Umbilical cord (tissue), 2 donors: ENCODE measurements around the gene SHROOM2. TPM values are rescaled to one million over a fixed set of nuclear protein-coding genes. Genes with fewer than 3 reads are reported as not detected.

Experiments used
- DNase-seq: peaks from one replicate; pipeline ENCODE4 v3.0.0-alpha.2; 2015; ENCODE audit warnings: low spot score
- total RNA-seq: library from RNA; depleted of rRNA; stranded (reverse); fragments of >200 nt; gene quantifications from one replicate; pipeline ENCODE4 v1.2.3, GENCODE V29; 2014; ENCODE audit warnings: low replicate concordance; ENCODE audit not compliant: insufficient read depth

SHROOM2 gene
- total RNA-seq, 1 donor from 2014 or later: 9.4 TPM

GRCh38 chrX:9897761-9898161 is 111.5 kb downstream of the SHROOM2 start:
- peak; percentile 53 for DNase-seq

- DNase-seq: peak; percentile 71
Observed at GRCh38 chrX:9899640-9900111, 113.4 kb downstream of the SHROOM2 start.

- DNase-seq: no peak
Observed at GRCh38 chrX:9902656-9903055, 116.4 kb downstream of the SHROOM2 start.

GRCh38 chrX:9903146-9903545 is 116.9 kb downstream of the SHROOM2 start:
- no peak for DNase-seq

- DNase-seq: no peak
Observed at GRCh38 chrX:9905288-9905687, 119.1 kb downstream of the SHROOM2 start.

- DNase-seq: no peak
Observed at GRCh38 chrX:9905721-9906120, 119.5 kb downstream of the SHROOM2 start.

- no peak for DNase-seq
Observed at GRCh38 chrX:9906919-9907318, 120.7 kb downstream of the SHROOM2 start.

GRCh38 chrX:9907645-9908387 is 121.6 kb downstream of the SHROOM2 start:
- DNase-seq: no peak

GRCh38 chrX:9909254-9909653 is 123.0 kb downstream of the SHROOM2 start:
- DNase-seq: no peak

- peak; percentile 51 for DNase-seq
Observed at GRCh38 chrX:9911487-9911886, 125.3 kb downstream of the SHROOM2 start.

- no peak for DNase-seq
Observed at GRCh38 chrX:9912351-9913145, 126.3 kb downstream of the SHROOM2 start.

GRCh38 chrX:9913146-9913433 is 126.9 kb downstream of the SHROOM2 start:
- DNase-seq: no peak

- DNase-seq: no peak
Observed at GRCh38 chrX:9917861-9918260, 131.6 kb downstream of the SHROOM2 start.

- no peak for DNase-seq
Observed at GRCh38 chrX:9919632-9920172, 133.5 kb downstream of the SHROOM2 start.

GRCh38 chrX:9921407-9921806 is 135.2 kb downstream of the SHROOM2 start:
- DNase-seq: no peak

- no peak for DNase-seq
Observed at GRCh38 chrX:9923357-9923756, 137.1 kb downstream of the SHROOM2 start.

GRCh38 chrX:9926002-9926401 is 139.8 kb downstream of the SHROOM2 start:
- no peak for DNase-seq

GRCh38 chrX:9927698-9928482 is 141.7 kb downstream of the SHROOM2 start:
- no peak for DNase-seq

GRCh38 chrX:9935436-9935835 is 149.2 kb downstream of the SHROOM2 start:
- DNase-seq: no peak

- DNase-seq: no peak
Observed at GRCh38 chrX:9937761-9938160, 151.5 kb downstream of the SHROOM2 start.

GRCh38 chrX:9938516-9938915 is 152.3 kb downstream of the SHROOM2 start:
- no peak for DNase-seq

GRCh38 chrX:9940421-9940820 is 154.2 kb downstream of the SHROOM2 start:
- no peak for DNase-seq
